ENCODE measurements around the gene CARD14.

CARD14 gene

GRCh38 chr17:80168371-80168770, 1.5 kb upstream of the CARD14 start:
- Histone ChIP-seq H3K9me2 (replicated peaks; ENCODE audit: low read depth, low read length) (no peaks in the 10 kb centered on the region), H3K79me2 (ENCODE audit: insufficient read depth, low read length) (no peaks in the 10 kb centered on the region), H3F3A (ENCODE audit: low read depth) (no peaks in the 10 kb centered on the region), H4K20me1 (ENCODE audit: insufficient read depth, low read length, poor library complexity, severe bottlenecking) (no peaks in the 10 kb centered on the region), H3K4me1 (ENCODE audit: insufficient read depth, low read length, poor library complexity, severe bottlenecking) (no peaks in the 10 kb centered on the region), H3K4me3 (ENCODE audit: low read length, poor library complexity, severe bottlenecking) (no peak overlapping the region), H2AFZ (ENCODE audit: low read length) (no peak overlapping the region), H3K9ac (ENCODE audit: low read depth, low read length, poor library complexity, severe bottlenecking) (no peak overlapping the region), H3K9me3 (ENCODE audit: insufficient read depth, low read depth, low read length) (no peaks in the 10 kb centered on the region), H3K36me3 (ENCODE audit: insufficient read depth, low read length) (no peaks in the 10 kb centered on the region), H3K27me3 (ENCODE audit: insufficient read depth, low read length, poor library complexity, severe bottlenecking) (no peaks in the 10 kb centered on the region), H3K4me2 (ENCODE audit: low read depth, low read length, poor library complexity, severe bottlenecking) (no peak overlapping the region)
- TF ChIP-seq CTCF (conservative IDR thresholded peaks at IDR 0.05; ENCODE audit: low read length) (no peak), EZH2phosphoT487 (IDR thresholded peaks at IDR 0.05; ENCODE audit: borderline replicate concordance) (no peak)

- no peaks in the 10 kb centered on the region for H3K79me2 ChIP-seq (ENCODE audit: insufficient read depth, low read length)
- H3K27me3 ChIP-seq (ENCODE audit: insufficient read depth, low read length, poor library complexity, severe bottlenecking), result no peaks in the 10 kb centered on the region
- no peaks in the 10 kb centered on the region for H3K9me3 ChIP-seq (ENCODE audit: insufficient read depth, low read depth, low read length)
- H3K9ac ChIP-seq (ENCODE audit: low read depth, low read length, poor library complexity, severe bottlenecking), result no peak overlapping the region
- no peaks in the 10 kb centered on the region for H3K9me2 ChIP-seq (replicated peaks; ENCODE audit: low read depth, low read length)
- H2AFZ ChIP-seq (ENCODE audit: low read length), result no peak overlapping the region
- no peak overlapping the region for H3K4me2 ChIP-seq (ENCODE audit: low read depth, low read length, poor library complexity, severe bottlenecking)
- TF ChIP-seq CTCF (conservative IDR thresholded peaks at IDR 0.05; ENCODE audit: low read length) (no peak), EZH2phosphoT487 (IDR thresholded peaks at IDR 0.05; ENCODE audit: borderline replicate concordance) (no peak)
- no peak overlapping the region for H3K4me3 ChIP-seq (ENCODE audit: low read length, poor library complexity, severe bottlenecking)
- H4K20me1 ChIP-seq (ENCODE audit: insufficient read depth, low read length, poor library complexity, severe bottlenecking), result no peaks in the 10 kb centered on the region
- no peaks in the 10 kb centered on the region for H3F3A ChIP-seq (ENCODE audit: low read depth)
- H3K4me1 ChIP-seq (ENCODE audit: insufficient read depth, low read length, poor library complexity, severe bottlenecking), result no peaks in the 10 kb centered on the region
- H3K36me3 ChIP-seq (ENCODE audit: insufficient read depth, low read length), result no peaks in the 10 kb centered on the region
Observed at GRCh38 chr17:80169107-80169506, 723 bp upstream of the CARD14 start.

GRCh38 chr17:80171681-80172080, 1.9 kb downstream of the CARD14 start:
- Histone ChIP-seq H3K9ac (ENCODE audit: low read depth, low read length, poor library complexity, severe bottlenecking) (no peak overlapping the region), H3F3A (ENCODE audit: low read depth) (no peaks in the 10 kb centered on the region), H3K9me2 (replicated peaks; ENCODE audit: low read depth, low read length) (no peaks in the 10 kb centered on the region), H4K20me1 (ENCODE audit: insufficient read depth, low read length, poor library complexity, severe bottlenecking) (no peaks in the 10 kb centered on the region), H3K79me2 (ENCODE audit: insufficient read depth, low read length) (no peaks in the 10 kb centered on the region), H3K36me3 (ENCODE audit: insufficient read depth, low read length) (no peaks in the 10 kb centered on the region), H3K4me2 (ENCODE audit: low read depth, low read length, poor library complexity, severe bottlenecking) (no peak overlapping the region), H3K9me3 (ENCODE audit: insufficient read depth, low read depth, low read length) (no peaks in the 10 kb centered on the region), H3K4me1 (ENCODE audit: insufficient read depth, low read length, poor library complexity, severe bottlenecking) (no peaks in the 10 kb centered on the region), H2AFZ (ENCODE audit: low read length) (no peak overlapping the region), H3K27me3 (ENCODE audit: insufficient read depth, low read length, poor library complexity, severe bottlenecking) (no peaks in the 10 kb centered on the region), H3K4me3 (ENCODE audit: low read length, poor library complexity, severe bottlenecking) (no peak overlapping the region)
- TF ChIP-seq CTCF (conservative IDR thresholded peaks at IDR 0.05; ENCODE audit: low read length), result no peak
- TF ChIP-seq EZH2phosphoT487 (IDR thresholded peaks at IDR 0.05; ENCODE audit: borderline replicate concordance), result no peak
